Hematopoietic multipotent progenitor cell treated with erythropoietin and hydrocortisone succinate and interleukin-3 and kit ligand, for 15 days (in vitro differentiated cells): ENCODE measurements around the gene TGFA.

Experiments
- DNase-seq: peaks from one replicate; pipeline ENCODE4 v3.0.0-alpha.2; 2015; ENCODE audit warnings: low spot score

The TGFA gene

GRCh38 chr2:70523996-70524965, 29.3 kb downstream of the TGFA start:
- no peak for DNase-seq

GRCh38 chr2:70523672-70523995, 30.0 kb downstream of the TGFA start:
- DNase-seq: no peak

- no peak for DNase-seq
These were observed 31.0 kb downstream of the TGFA start for GRCh38 chr2:70522627-70523026.

GRCh38 chr2:70520825-70521224, 32.8 kb downstream of the TGFA start:
- DNase-seq: no peak

- no peak for DNase-seq
These were observed 34.2 kb downstream of the TGFA start for GRCh38 chr2:70519453-70519852.

GRCh38 chr2:70518557-70518956, 35.1 kb downstream of the TGFA start:
- DNase-seq: no peak

- no peak for DNase-seq
These were observed 35.8 kb downstream of the TGFA start for GRCh38 chr2:70517804-70518203.

- DNase-seq: no peak
These were observed 37.0 kb downstream of the TGFA start for GRCh38 chr2:70516596-70516995.

- DNase-seq: no peak
These were observed 37.7 kb downstream of the TGFA start for GRCh38 chr2:70515938-70516337.

GRCh38 chr2:70514612-70515055, 39.0 kb downstream of the TGFA start:
- DNase-seq: no peak

GRCh38 chr2:70513738-70514137, 39.9 kb downstream of the TGFA start:
- no peak for DNase-seq

- DNase-seq: no peak
These were observed 41.5 kb downstream of the TGFA start for GRCh38 chr2:70511971-70512729.

GRCh38 chr2:70510313-70510712, 43.3 kb downstream of the TGFA start:
- DNase-seq: no peak

GRCh38 chr2:70509565-70509964, 44.1 kb downstream of the TGFA start:
- DNase-seq: no peak

- DNase-seq: no peak
These were observed 44.7 kb downstream of the TGFA start for GRCh38 chr2:70508711-70509462.

- no peak for DNase-seq
These were observed 47.8 kb downstream of the TGFA start for GRCh38 chr2:70505613-70506391.

GRCh38 chr2:70504750-70505149, 48.9 kb downstream of the TGFA start:
- no peak for DNase-seq

GRCh38 chr2:70503896-70504295, 49.7 kb downstream of the TGFA start:
- DNase-seq: no peak

- no peak for DNase-seq
These were observed 51.9 kb downstream of the TGFA start for GRCh38 chr2:70501728-70502127.

- no peak for DNase-seq
These were observed 52.4 kb downstream of the TGFA start for GRCh38 chr2:70501215-70501614.

GRCh38 chr2:70499253-70499652, 54.4 kb downstream of the TGFA start:
- no peak for DNase-seq

- DNase-seq: no peak
These were observed 55.1 kb downstream of the TGFA start for GRCh38 chr2:70498528-70498927.
